ENCODE results near the gene OR56A5. TPM values are rescaled to one million over a fixed set of nuclear protein-coding genes. Genes with fewer than 3 reads are reported as not detected.

Gene OR56A5
- total RNA-seq, 2 donors from 2014 or later = not detected

DNA sequence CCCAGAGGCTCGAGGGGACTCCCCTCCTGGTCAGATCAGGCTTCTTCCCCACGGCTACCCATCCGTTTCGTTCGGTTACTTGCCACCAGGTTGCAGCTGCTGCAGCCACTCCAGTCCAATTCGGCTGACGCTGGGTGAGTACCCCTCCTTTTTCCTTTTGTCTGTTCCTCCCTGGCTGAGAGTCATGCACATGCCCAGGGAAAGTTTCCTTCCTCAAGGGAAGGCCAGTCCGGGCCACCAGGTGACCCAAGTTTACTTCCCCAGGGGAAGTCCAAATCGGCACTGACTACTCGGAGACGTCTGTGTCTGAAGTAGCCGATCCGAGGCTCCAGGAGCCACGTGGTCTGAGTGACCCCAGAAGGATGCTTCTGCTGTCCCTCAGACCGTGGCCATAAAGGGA, 39.5 kb downstream of the OR56A5 start:
- Histone ChIP-seq H3K36me3 (no peaks in the 10 kb centered on the region), H3K4me3 (no peak overlapping the region), H3K4me1 (ENCODE audit: control insufficient read depth in 1 of 2, low read depth in 2 of 2) (no peaks in the 10 kb centered on the region), H3K27me3 (replicated peaks; ENCODE audit: insufficient read depth) (no peaks in the 10 kb centered on the region), H3K9me3 (no peaks in the 10 kb centered on the region), H3K27ac (no peak overlapping the region)
- DNase-seq (ENCODE audit: low spot score) (no peak), ATAC-seq (ENCODE audit: insufficient number of reproducible peaks, low FRiP score, low read depth) (no peak)
- no peak for TF ChIP-seq CTCF (IDR thresholded peaks at IDR 0.05)

DNA sequence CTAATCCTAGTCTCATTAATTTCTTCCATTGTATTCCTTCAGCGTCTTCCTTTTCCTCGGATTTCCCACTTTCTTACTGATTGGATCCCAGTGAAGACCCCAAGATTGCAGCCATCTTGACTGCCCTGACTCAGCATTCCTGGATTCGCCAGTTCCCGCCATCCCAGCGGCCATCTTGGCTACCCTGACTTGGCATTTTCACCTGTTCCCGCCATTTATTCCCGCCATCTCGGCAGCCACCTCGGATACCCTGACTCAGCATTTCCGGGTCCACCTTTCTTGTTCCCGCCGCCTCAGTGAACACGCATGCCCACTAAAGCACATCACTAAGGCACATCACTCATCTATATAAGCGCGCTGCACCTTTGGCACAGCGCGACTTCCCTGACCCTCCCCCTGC, 40.0 kb downstream of the OR56A5 start:
- Histone ChIP-seq H3K27me3 (replicated peaks; ENCODE audit: insufficient read depth) (no peaks in the 10 kb centered on the region), H3K4me3 (no peak overlapping the region), H3K4me1 (ENCODE audit: control insufficient read depth in 1 of 2, low read depth in 2 of 2) (no peaks in the 10 kb centered on the region), H3K27ac (no peak overlapping the region), H3K36me3 (no peaks in the 10 kb centered on the region), H3K9me3 (no peaks in the 10 kb centered on the region)
- DNase-seq (ENCODE audit: low spot score) = no peak
- ATAC-seq (ENCODE audit: insufficient number of reproducible peaks, low FRiP score, low read depth) = no peak
- no peak for TF ChIP-seq CTCF (IDR thresholded peaks at IDR 0.05)

DNA sequence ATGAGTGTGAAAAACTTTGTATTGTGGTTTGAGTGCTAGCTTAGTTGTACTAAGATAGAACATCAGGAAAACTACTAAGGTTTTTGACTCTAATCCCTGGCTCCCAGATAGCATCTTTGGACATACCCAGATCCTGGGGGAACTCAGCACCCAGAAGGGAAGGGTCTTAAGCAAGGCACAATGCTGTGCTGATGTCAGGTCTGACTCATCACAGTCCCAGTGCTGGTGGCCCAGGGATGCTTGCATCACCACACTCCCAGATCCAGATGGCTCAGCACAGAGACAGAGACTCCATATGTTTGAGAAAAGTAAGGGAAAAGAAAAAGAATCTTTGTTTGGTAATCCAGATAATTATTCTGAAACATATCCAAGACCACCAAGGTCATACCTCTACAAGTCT, 44.5 kb downstream of the OR56A5 start:
- DNase-seq (ENCODE audit: low spot score) = no peak
- Histone ChIP-seq H3K27me3 (replicated peaks; ENCODE audit: insufficient read depth) (no peaks in the 10 kb centered on the region), H3K9me3 (no peaks in the 10 kb centered on the region), H3K27ac (no peak overlapping the region), H3K36me3 (no peaks in the 10 kb centered on the region), H3K4me3 (no peak overlapping the region), H3K4me1 (ENCODE audit: control insufficient read depth in 1 of 2, low read depth in 2 of 2) (no peaks in the 10 kb centered on the region)
- ATAC-seq (ENCODE audit: insufficient number of reproducible peaks, low FRiP score, low read depth) = no peak
- no peak for TF ChIP-seq CTCF (IDR thresholded peaks at IDR 0.05)

DNA sequence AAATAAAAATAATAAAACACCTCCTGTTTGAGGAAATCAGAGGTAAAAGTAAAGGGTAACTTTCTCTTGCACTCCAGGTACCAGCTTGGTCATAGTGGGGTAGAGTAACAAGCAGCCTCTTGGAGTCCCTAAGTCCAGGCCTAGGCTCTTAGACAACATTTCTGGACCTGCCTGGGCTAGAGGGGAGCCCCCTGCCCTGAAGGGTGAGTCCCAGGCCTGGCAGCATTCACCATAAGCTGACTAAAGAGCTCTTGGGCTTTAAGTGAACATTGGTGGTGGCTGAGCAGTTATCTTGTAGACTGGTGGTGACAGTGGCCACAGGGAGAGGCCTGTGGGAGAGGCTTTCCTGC, 44.9 kb downstream of the OR56A5 start:
- ATAC-seq (ENCODE audit: insufficient number of reproducible peaks, low FRiP score, low read depth) (no peak), DNase-seq (ENCODE audit: low spot score) (no peak)
- Histone ChIP-seq H3K4me1 (ENCODE audit: control insufficient read depth in 1 of 2, low read depth in 2 of 2) (no peaks in the 10 kb centered on the region), H3K27me3 (replicated peaks; ENCODE audit: insufficient read depth) (no peaks in the 10 kb centered on the region), H3K36me3 (no peaks in the 10 kb centered on the region), H3K9me3 (no peaks in the 10 kb centered on the region), H3K4me3 (no peak overlapping the region), H3K27ac (no peak overlapping the region)
- TF ChIP-seq CTCF (IDR thresholded peaks at IDR 0.05) = no peak

DNA sequence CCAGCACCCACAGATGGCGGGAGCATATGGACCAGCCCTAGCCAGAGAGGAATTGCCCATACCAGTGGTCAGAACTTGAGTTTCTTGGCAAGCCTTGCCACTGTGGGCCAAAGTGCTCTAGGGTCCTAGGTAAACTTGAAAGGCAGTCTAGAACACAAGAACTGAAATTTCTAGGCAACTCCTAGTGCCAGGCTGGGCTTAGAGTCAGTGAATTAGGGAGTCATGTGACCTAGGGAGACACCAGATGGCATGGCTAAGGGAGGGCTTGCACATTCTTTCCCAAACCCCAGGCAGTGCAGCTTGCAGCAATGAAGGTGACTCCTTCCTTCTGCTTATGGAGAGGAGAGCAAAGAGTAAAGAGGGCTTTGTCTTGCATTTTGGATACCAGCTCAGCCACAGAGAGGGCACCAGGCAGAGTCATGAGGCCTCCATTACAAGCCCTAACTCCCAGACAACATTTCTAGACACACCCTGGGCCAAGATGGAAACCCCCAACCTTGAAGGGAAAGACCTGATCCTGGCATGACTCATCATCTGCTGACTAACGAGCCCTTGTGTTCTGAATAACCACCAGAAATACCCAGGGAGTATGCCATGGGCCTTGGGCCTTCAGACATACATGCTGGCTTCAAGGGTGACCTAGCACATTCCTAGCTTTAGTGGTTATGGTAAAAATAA, 45.4 kb downstream of the OR56A5 start:
- no peak for TF ChIP-seq CTCF (IDR thresholded peaks at IDR 0.05)
- no peak overlapping the region for H3K27ac ChIP-seq
- DNase-seq (ENCODE audit: low spot score) = no peak

More for the DNA sequence above, 45.4 kb downstream of the OR56A5 start:
- no peak for ATAC-seq (ENCODE audit: insufficient number of reproducible peaks, low FRiP score, low read depth)
- H3K27me3 ChIP-seq (replicated peaks; ENCODE audit: insufficient read depth) = no peaks in the 10 kb centered on the region
- H3K4me1 ChIP-seq (ENCODE audit: control insufficient read depth in 1 of 2, low read depth in 2 of 2) = no peaks in the 10 kb centered on the region
- no peaks in the 10 kb centered on the region for H3K9me3 ChIP-seq
- no peak overlapping the region for H3K4me3 ChIP-seq
- no peaks in the 10 kb centered on the region for H3K36me3 ChIP-seq

Other genes starting within 250 kb of the OR56A5 start
- under 1 TPM; 0.27 to 0.49 TPM for gene OR56B1, start 232.0 kb downstream of the OR56A5 start, total RNA-seq
- not detected for gene OR52N4, start 214.3 kb downstream of the OR56A5 start, total RNA-seq
- not detected for gene OR52N5, start 185.1 kb downstream of the OR56A5 start, total RNA-seq
- under 1 TPM in 1 of 2 donors, not detected in 1; 0.42 TPM for gene OR52N1, start 177.2 kb downstream of the OR56A5 start, total RNA-seq
- gene OR52N2, start 159.6 kb downstream of the OR56A5 start, total RNA-seq = not detected
- not detected for gene OR52E6, start 126.6 kb downstream of the OR56A5 start, total RNA-seq
- not detected for gene OR52E8, start 110.8 kb downstream of the OR56A5 start, total RNA-seq
- not detected for gene OR52E4, start 87.9 kb downstream of the OR56A5 start, total RNA-seq
- not detected for gene OR52E5, start 75.3 kb downstream of the OR56A5 start, total RNA-seq
- not detected for gene OR56A3, start 26.2 kb downstream of the OR56A5 start, total RNA-seq
- gene OR52L1, start 18.5 kb upstream of the OR56A5 start, total RNA-seq = not detected
- gene OR56A4, start 38.5 kb upstream of the OR56A5 start, total RNA-seq = not detected
- gene OR56A1, start 62.3 kb upstream of the OR56A5 start, total RNA-seq = not detected
- gene OR56B4, start 139.2 kb upstream of the OR56A5 start, total RNA-seq = not detected
- not detected for gene OR52B2, start 201.8 kb upstream of the OR56A5 start, total RNA-seq
- gene OR52W1, start 230.7 kb upstream of the OR56A5 start, total RNA-seq = not detected
- gene C11orf42, start 237.1 kb upstream of the OR56A5 start, total RNA-seq = not detected

All from thoracic aorta (tissue), 2 donors.